ENCODE results near the gene YWHAG. TPM values are rescaled to one million over a fixed set of nuclear protein-coding genes. Genes with fewer than 3 reads are reported as not detected.

The YWHAG gene
- total and polyA plus RNA-seq, 2 of the 13 experiments (the other 11 are each of a cell fraction or from before 2014, with no cell fraction given), result 36.9 to 67.5 TPM

DNA sequence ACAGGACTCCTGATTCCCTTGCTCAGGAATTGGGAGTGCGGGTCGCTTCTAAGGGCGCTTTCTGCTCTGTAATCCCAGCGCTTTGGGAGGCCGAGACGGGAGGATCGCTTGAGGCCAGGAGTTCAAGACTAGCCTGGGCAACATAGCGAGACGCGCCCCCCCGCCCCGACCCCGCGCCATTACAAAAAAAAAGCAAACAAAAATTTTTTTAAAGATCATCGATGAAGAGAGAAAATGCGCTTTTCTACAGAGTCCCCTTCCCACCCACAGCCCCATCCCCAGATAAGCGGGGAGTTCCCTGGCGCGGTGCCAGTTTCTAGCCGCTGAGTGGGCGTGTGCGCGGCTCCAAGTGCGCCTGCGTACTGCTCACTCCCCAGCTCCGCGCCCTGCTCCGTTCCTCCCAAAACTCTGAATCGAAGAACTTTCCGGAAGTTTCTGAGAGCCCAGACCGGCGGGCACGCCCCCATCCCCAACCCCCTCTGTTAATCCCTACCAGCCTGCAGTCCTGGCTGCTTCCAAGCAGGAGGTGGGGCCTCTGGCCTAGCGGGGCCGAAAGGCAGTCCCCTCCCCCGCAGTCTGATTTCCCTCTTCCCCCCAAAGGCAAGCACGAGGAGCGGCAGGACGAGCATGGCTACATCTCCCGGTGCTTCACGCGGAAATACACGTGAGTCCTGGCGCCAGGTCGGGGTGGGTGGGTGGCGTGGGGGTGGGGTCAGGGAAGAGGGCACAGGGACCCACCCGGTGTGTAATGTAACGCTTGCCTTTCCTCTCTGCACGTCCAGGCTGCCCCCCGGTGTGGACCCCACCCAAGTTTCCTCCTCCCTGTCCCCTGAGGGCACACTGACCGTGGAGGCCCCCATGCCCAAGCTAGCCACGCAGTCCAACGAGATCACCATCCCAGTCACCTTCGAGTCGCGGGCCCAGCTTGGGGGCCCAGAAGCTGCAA, 55.3 kb downstream of the YWHAG start (continued):
- no peak for TF ChIP-seq ATF4 (CRISPR knock-in tag; IDR thresholded peaks at IDR 0.05)
- TF ChIP-seq GFI1 (CRISPR knock-in tag; IDR thresholded peaks at IDR 0.05; ENCODE audit: borderline replicate concordance), result no peak
- no peak for TF ChIP-seq ZNF367 (CRISPR knock-in tag; IDR thresholded peaks at IDR 0.05; ENCODE audit: borderline replicate concordance)
- TF ChIP-seq SOX6 (IDR thresholded peaks at IDR 0.05), result no peak
- peak; percentile 36; the same call in 1 of the 2 replicates for TF ChIP-seq SOX6 (CRISPR knock-in tag; IDR thresholded peaks at IDR 0.05)
- TF ChIP-seq NAIF1 (CRISPR knock-in tag; IDR thresholded peaks at IDR 0.05; ENCODE audit: borderline replicate concordance), result no peak
- TF ChIP-seq ZBTB8A (CRISPR knock-in tag; IDR thresholded peaks at IDR 0.05; ENCODE audit: borderline replicate concordance, low read depth), result no peak
- no peak for TF ChIP-seq ESRRA (CRISPR knock-in tag; IDR thresholded peaks at IDR 0.05; ENCODE audit: low read depth)
- TF ChIP-seq ZFP82 (CRISPR knock-in tag; IDR thresholded peaks at IDR 0.05; ENCODE audit: borderline replicate concordance), result 0 out of 2 replicates have a peak, but pooled peaks have one; percentile 36
- TF ChIP-seq MEIS2 (CRISPR knock-in tag; IDR thresholded peaks at IDR 0.05), result peak; percentile 51; the same call in 1 of the 2 replicates
- no peak for TF ChIP-seq NCOA1 (CRISPR knock-in tag; IDR thresholded peaks at IDR 0.05)
- no peak for TF ChIP-seq ZBTB37 (CRISPR knock-in tag; IDR thresholded peaks at IDR 0.05)
- no peak for TF ChIP-seq ZNF17 (CRISPR knock-in tag; IDR thresholded peaks at IDR 0.05)
- no peak for TF ChIP-seq KLF13 (CRISPR knock-in tag; IDR thresholded peaks at IDR 0.05)
- no peak; the same call in 1 of the 2 replicates for TF ChIP-seq ZNF430 (CRISPR knock-in tag; IDR thresholded peaks at IDR 0.05)
- no peak for TF ChIP-seq MEF2D (CRISPR knock-in tag; IDR thresholded peaks at IDR 0.05)
- TF ChIP-seq ZNF333 (CRISPR knock-in tag; IDR thresholded peaks at IDR 0.05; ENCODE audit: borderline replicate concordance), result no peak
- no peak for TF ChIP-seq ZKSCAN1 (IDR thresholded peaks at IDR 0.05; ENCODE audit: low read length)
- TF ChIP-seq, protein P1, sequence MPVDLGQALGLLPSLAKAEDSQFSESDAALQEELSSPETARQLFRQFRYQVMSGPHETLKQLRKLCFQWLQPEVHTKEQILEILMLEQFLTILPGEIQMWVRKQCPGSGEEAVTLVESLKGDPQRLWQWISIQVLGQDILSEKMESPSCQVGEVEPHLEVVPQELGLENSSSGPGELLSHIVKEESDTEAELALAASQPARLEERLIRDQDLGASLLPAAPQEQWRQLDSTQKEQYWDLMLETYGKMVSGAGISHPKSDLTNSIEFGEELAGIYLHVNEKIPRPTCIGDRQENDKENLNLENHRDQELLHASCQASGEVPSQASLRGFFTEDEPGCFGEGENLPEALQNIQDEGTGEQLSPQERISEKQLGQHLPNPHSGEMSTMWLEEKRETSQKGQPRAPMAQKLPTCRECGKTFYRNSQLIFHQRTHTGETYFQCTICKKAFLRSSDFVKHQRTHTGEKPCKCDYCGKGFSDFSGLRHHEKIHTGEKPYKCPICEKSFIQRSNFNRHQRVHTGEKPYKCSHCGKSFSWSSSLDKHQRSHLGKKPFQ (CRISPR knock-in tag; IDR thresholded peaks at IDR 0.05; ENCODE audit: insufficient replicate concordance), result no peak
- TF ChIP-seq ZNF546 (CRISPR knock-in tag; conservative IDR thresholded peaks at IDR 0.05), result peak; percentile 12; the same call in 1 of the 2 replicates
- no peak for TF ChIP-seq ETV6 (CRISPR knock-in tag; conservative IDR thresholded peaks at IDR 0.05)
- TF ChIP-seq ZNF501 (CRISPR knock-in tag; IDR thresholded peaks at IDR 0.05), result no peak
